GM23248 (cell line): ENCODE measurements around the gene ZDHHC3. TPM values are rescaled to one million over a fixed set of nuclear protein-coding genes. Genes with fewer than 3 reads are reported as not detected.

ENCODE experiments used
- DNase-seq: peaks from one replicate; pipeline ENCODE4 v3.0.0-alpha.2; 2015
- H2AFZ ChIP-seq: fragments of 200-600 bp; sonication (generic); 2 replicates; pipeline ENCODE4 v1.6.1; 2016; ENCODE audit warnings: antibody characterized with exemption
- H3F3A ChIP-seq: fragments of 200-600 bp; sonication (generic); 2 replicates; pipeline ENCODE4 v1.6.1; 2016; ENCODE audit warnings: mild to moderate bottlenecking, antibody characterized with exemption, mixed run types; ENCODE audit not compliant: insufficient read depth
- H3K27ac ChIP-seq: fragments of 200-600 bp; sonication (generic); 2 replicates; pipeline ENCODE4 v1.5.1; 2016; ENCODE audit warnings: mild to moderate bottlenecking
- H3K27me3 ChIP-seq: fragments of 200-600 bp; sonication (generic); replicated peaks from 2 replicates; pipeline ENCODE4 v1.6.1; 2016; ENCODE audit warnings: mild to moderate bottlenecking; ENCODE audit not compliant: insufficient read depth
- H3K36me3 ChIP-seq: fragments of 200-600 bp; sonication (generic); 2 replicates; pipeline ENCODE4 v1.6.1; 2016; ENCODE audit warnings: low read depth, mild to moderate bottlenecking
- H3K4me1 ChIP-seq: fragments of 200-600 bp; sonication (generic); 2 replicates; pipeline ENCODE4 v1.6.1; 2016; ENCODE audit warnings: mild to moderate bottlenecking; ENCODE audit not compliant: insufficient read depth
- H3K4me2 ChIP-seq: fragments of 200-600 bp; sonication (generic); one replicate; pipeline ENCODE4 v1.6.1; 2016; ENCODE audit warnings: mild to moderate bottlenecking; ENCODE audit not compliant: unreplicated experiment
- H3K4me3 ChIP-seq: fragments of 200-600 bp; sonication (generic); 2 replicates; pipeline ENCODE4 v1.5.1; 2016; ENCODE audit warnings: mild to moderate bottlenecking
- H3K79me2 ChIP-seq: fragments of 200-600 bp; sonication (generic); 2 replicates; pipeline ENCODE4 v1.6.1; 2016; ENCODE audit warnings: mild to moderate bottlenecking; ENCODE audit not compliant: insufficient read depth
- H3K9ac ChIP-seq: fragments of 200-600 bp; sonication (generic); 2 replicates; pipeline ENCODE4 v1.6.1; 2016; ENCODE audit warnings: mild to moderate bottlenecking
- H3K9me2 ChIP-seq: fragments of 200-600 bp; sonication (generic); 2 replicates; pipeline ENCODE4 v1.6.1; 2016; ENCODE audit warnings: mixed run types, mild to moderate bottlenecking, moderate library complexity; ENCODE audit not compliant: insufficient read depth
- H3K9me3 ChIP-seq: fragments of 200-600 bp; sonication (generic); one replicate; pipeline ENCODE4 v1.6.1; 2017; ENCODE audit warnings: low read depth
- H4K20me1 ChIP-seq: fragments of 200-600 bp; sonication (generic); 2 replicates; pipeline ENCODE4 v1.6.0; 2016; ENCODE audit not compliant: insufficient read depth
- EZH2 ChIP-seq: fragments of 200-600 bp; sonication (generic); IDR thresholded peaks from 2 replicates; pipeline ENCODE4 v1.6.1; 2018; ENCODE audit warnings: antibody characterized with exemption, mild to moderate bottlenecking; ENCODE audit not compliant: insufficient read depth, poor library complexity, severe bottlenecking
- EZH2phosphoT487 ChIP-seq: fragments of 200-600 bp; sonication (generic); IDR thresholded peaks from 2 replicates; pipeline ENCODE4 v1.6.1; 2018; ENCODE audit warnings: antibody characterized with exemption, moderate library complexity, mild to moderate bottlenecking, low read depth; ENCODE audit not compliant: insufficient read depth
- WGBS, 2 experiments: methylation state at CpG; one replicate each; pipeline ENCODE4 v1.1.6; 2015 to 2017; ENCODE audit warnings: low lambda C conversion rate in 2 of 2, low coverage in 1 of 2; ENCODE audit errors: missing lambda C conversion rate in 2 of 2; 5-methylcytosine and 5-hydroxymethylcytosine counted together
- in situ Hi-C: fragments of 300-500 bp; cut with MboI; formaldehyde crosslinking; loops from 2 replicates; pipeline ENCODE4 v1.15.0; 2020
- polyA plus RNA-seq: library from polyadenylated mRNA; unstranded; fragments of >200 nt; fragmentation: Nextera tagmentation; extraction: Ambion mirVana; gene quantifications from 2 replicates; pipeline ENCODE4 v1.2.1, GENCODE V29; 2016
- total RNA-seq: library from RNA; depleted of rRNA; stranded (reverse); fragments of >200 nt; shearing (Covaris generic); gene quantifications from 2 replicates; pipeline ENCODE4 v1.2.3, GENCODE V29; 2014

Gene ZDHHC3
- total and polyA plus RNA-seq, 2 experiments from 2014 or later = 48.7 to 76.2 TPM

DNA sequence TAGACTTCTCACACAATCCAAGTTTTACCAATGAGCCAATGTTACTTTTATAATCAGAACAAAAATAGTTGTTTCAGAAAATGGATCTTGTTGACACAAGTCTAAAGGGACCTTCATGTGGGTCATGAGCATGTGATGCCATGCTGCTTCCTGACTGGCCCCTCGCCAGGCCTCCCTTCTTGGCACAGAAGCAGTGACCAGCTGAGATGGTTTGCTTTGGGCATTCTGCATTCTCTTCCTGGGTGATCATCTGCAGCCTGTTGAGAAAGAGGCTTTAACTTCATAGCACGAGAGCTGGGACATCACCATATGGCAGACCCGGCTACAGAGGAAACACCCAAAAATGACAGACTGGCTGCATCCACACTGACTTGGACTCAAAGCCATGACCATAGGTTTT lies 55.9 kb downstream of the ZDHHC3 start:
- 100% methylated on average over 3 of the region's 3 CpGs for WGBS, 2 experiments

GRCh38 chr3:44918581-44918980 lies 57.4 kb downstream of the ZDHHC3 start:
- Histone ChIP-seq H4K20me1 (no peaks in the 10 kb centered on the region), H3K27me3 (no peaks in the 10 kb centered on the region), H3K27ac (no peak overlapping the region), H3K4me3 (no peak overlapping the region), H3K4me1 (peaks cover under 1% of the 10 kb centered on the region; the same call in 1 of the 2 replicates), H3K79me2 (no peaks in the 10 kb centered on the region), H3K4me2 (no peak overlapping the region), H2AFZ (no peak overlapping the region), H3K9me2 (no peaks in the 10 kb centered on the region), H3K36me3 (0 out of 2 replicates have a peak, but pooled peaks cover 6% of the 10 kb centered on the region), H3K9ac (no peak overlapping the region), H3F3A (no peaks in the 10 kb centered on the region; the same call in 1 of the 2 replicates), H3K9me3 (no peaks in the 10 kb centered on the region)
- in situ Hi-C loops = loop anchor here (10.0 kb wide), 1 partner anchor 384 kb away; no protein-coding TSS in a partner anchor
- TF ChIP-seq EZH2phosphoT487 (no peak), EZH2 (no peak)
- no peak for DNase-seq
- WGBS, 2 experiments = 90 to 93% methylated on average over 6 of the region's 6 CpGs

More for the DNA sequence above, 55.9 kb downstream of the ZDHHC3 start:
- H3K4me1 ChIP-seq = peaks cover 14% of the 10 kb centered on the region
- no peak overlapping the region for H3K27ac ChIP-seq
- H3F3A ChIP-seq = peaks cover 12% of the 10 kb centered on the region
- H3K9ac ChIP-seq = no peak overlapping the region
- in situ Hi-C loops = no loop called here
- H4K20me1 ChIP-seq = no peaks in the 10 kb centered on the region
- DNase-seq = no peak
- H3K79me2 ChIP-seq = no peaks in the 10 kb centered on the region
- no peaks in the 10 kb centered on the region for H3K27me3 ChIP-seq
- no peak overlapping the region for H3K4me3 ChIP-seq
- H3K9me2 ChIP-seq = no peaks in the 10 kb centered on the region
- H3K36me3 ChIP-seq = 0 out of 2 replicates have a peak, but pooled peaks cover 6% of the 10 kb centered on the region
- H2AFZ ChIP-seq = no peak overlapping the region
- H3K4me2 ChIP-seq = no peak overlapping the region
- no peaks in the 10 kb centered on the region for H3K9me3 ChIP-seq
- TF ChIP-seq EZH2phosphoT487 (no peak), EZH2 (no peak)

DNA sequence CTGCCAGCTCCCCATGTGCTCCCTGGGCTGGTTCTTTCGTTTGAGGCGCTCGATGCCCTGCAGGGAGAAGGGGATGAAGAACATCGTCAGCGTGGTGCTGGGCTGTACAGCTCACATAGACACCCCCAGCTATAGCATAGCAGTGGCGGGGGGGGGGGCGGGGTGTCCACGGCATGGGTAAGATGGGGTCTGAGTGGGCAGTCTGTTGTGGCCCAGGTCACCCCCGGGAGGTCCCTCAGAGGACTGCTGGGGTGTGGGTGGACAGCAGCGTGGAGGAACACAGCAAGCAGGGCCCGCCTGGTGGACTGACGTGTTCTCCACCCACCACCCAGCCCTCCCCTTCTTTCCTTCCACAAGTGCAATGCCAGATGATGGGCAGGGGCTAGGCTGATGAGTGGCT lies 57.9 kb downstream of the ZDHHC3 start:
- H3K9ac ChIP-seq = no peak overlapping the region
- no peaks in the 10 kb centered on the region for H3K27me3 ChIP-seq
- H3K9me2 ChIP-seq = no peaks in the 10 kb centered on the region
- H3K27ac ChIP-seq = no peak overlapping the region
- 0 out of 2 replicates have a peak, but pooled peaks cover 6% of the 10 kb centered on the region for H3K36me3 ChIP-seq
- DNase-seq = no peak
- no peaks in the 10 kb centered on the region for H4K20me1 ChIP-seq
- TF ChIP-seq EZH2 (no peak), EZH2phosphoT487 (no peak)
- no peak overlapping the region for H2AFZ ChIP-seq
- H3K4me3 ChIP-seq = no peak overlapping the region
- no peak overlapping the region for H3K4me2 ChIP-seq
- H3F3A ChIP-seq = no peaks in the 10 kb centered on the region
- no peaks in the 10 kb centered on the region for H3K9me3 ChIP-seq
- WGBS, 2 experiments = 86 to 92% methylated on average over 7 to 12 of the region's 12 CpGs
- no peaks in the 10 kb centered on the region for H3K4me1 ChIP-seq
- H3K79me2 ChIP-seq = no peaks in the 10 kb centered on the region
- in situ Hi-C loops = loop anchor here (10.0 kb wide), 1 partner anchor 383 kb away; no protein-coding TSS in a partner anchor

- peak; percentile 22 for DNase-seq
- H3K27ac ChIP-seq = no peak overlapping the region
- WGBS, 2 experiments = 79 to 88% methylated on average over 8 of the region's 8 CpGs
Measured at GRCh38 chr3:44915702-44916438, 60.1 kb downstream of the ZDHHC3 start.

More at GRCh38 chr3:44915702-44916438, 60.1 kb downstream of the ZDHHC3 start:
- Histone ChIP-seq H4K20me1 (no peaks in the 10 kb centered on the region), H3K4me3 (no peak overlapping the region), H3K79me2 (no peaks in the 10 kb centered on the region), H3F3A (no peaks in the 10 kb centered on the region), H3K4me1 (no peaks in the 10 kb centered on the region), H3K9ac (no peak overlapping the region), H3K27me3 (no peaks in the 10 kb centered on the region), H3K36me3 (no peaks in the 10 kb centered on the region), H3K9me3 (no peaks in the 10 kb centered on the region), H3K4me2 (no peak overlapping the region), H2AFZ (no peak overlapping the region), H3K9me2 (no peaks in the 10 kb centered on the region)
- in situ Hi-C loops = loop anchor here (10.0 kb wide), 1 partner anchor 381 kb away; no protein-coding TSS in a partner anchor
- TF ChIP-seq EZH2phosphoT487 (no peak), EZH2 (no peak)
